Measurements from ENCODE around the gene CNTF. TPM values are rescaled to one million over a fixed set of nuclear protein-coding genes. Genes with fewer than 3 reads are reported as not detected.

CNTF gene
- polyA plus RNA-seq, 1 of the 3 experiments (the other 2 are of a cell fraction) = 0.87 TPM

- Histone ChIP-seq H3K4me3 (ENCODE audit: low read depth in 2 of 2, low read length in 1 of 2) (no peak overlapping the region), H3K4me1 (ENCODE audit: control insufficient read depth in 1 of 2, insufficient read depth in 2 of 2, low read depth in 1 of 2, low read length in 1 of 2) (no peaks in the 10 kb centered on the region), H3K9me2 (no peaks in the 10 kb centered on the region), H3K27ac (ENCODE audit: low read depth in 2 of 2, low read length in 1 of 2) (no peak overlapping the region), H4K20me1 (ENCODE audit: insufficient read depth) (no peaks in the 10 kb centered on the region), H3K79me2 (ENCODE audit: insufficient read depth) (no peaks in the 10 kb centered on the region), H3K27me3 (ENCODE audit: insufficient read depth) (0 out of 2 replicates have a peak, but pooled peaks cover 1% of the 10 kb centered on the region), H2AFZ (ENCODE audit: low read depth) (no peak overlapping the region), H3F3A (replicated peaks; ENCODE audit: insufficient read depth) (no peaks in the 10 kb centered on the region), H3K4me2 (no peak overlapping the region), H3K9me3 (no peaks in the 10 kb centered on the region), H3K36me3 (replicated peaks in 1 of 2; ENCODE audit: control insufficient read depth in 1 of 2, insufficient read depth in 2 of 2, low read length in 1 of 2) (no peaks in the 10 kb centered on the region), H3K9ac (no peak overlapping the region)
- ChIA-PET POLR2A (no interaction called here), CTCF (interaction anchor here (0.6 to 1.7 kb wide), 2 partner anchors 141 to 254 kb away, joined by 3 to 5 read pairs; no protein-coding TSS in a partner anchor)
- TF ChIP-seq ELF1 (IDR thresholded peaks at IDR 0.05) = no peak
- TF ChIP-seq SIN3A (IDR thresholded peaks at IDR 0.05; ENCODE audit: borderline replicate concordance, low read depth, low read length) = no peak
- TF ChIP-seq NRF1 (IDR thresholded peaks at IDR 0.05; ENCODE audit: low read depth, low read length) = no peak
- no peak for TF ChIP-seq FOSL2 (IDR thresholded peaks at IDR 0.05; ENCODE audit: borderline replicate concordance, low read depth)
- no peak for TF ChIP-seq MXI1 (IDR thresholded peaks at IDR 0.05; ENCODE audit: low read depth, low read length)
- no peak for TF ChIP-seq EZH2phosphoT487 (IDR thresholded peaks at IDR 0.05; ENCODE audit: borderline replicate concordance, low read depth)
- TF ChIP-seq GABPA (IDR thresholded peaks at IDR 0.05; ENCODE audit: low read depth) = no peak
- TF ChIP-seq GATA2 (CRISPR knock-in tag; IDR thresholded peaks at IDR 0.05) = no peak
- TF ChIP-seq RAD21 (IDR thresholded peaks at IDR 0.05; ENCODE audit: low read length) = no peak
- no peak for TF ChIP-seq CHD2 (IDR thresholded peaks at IDR 0.05; ENCODE audit: low read length, partially characterized antibody)
- TF ChIP-seq REST (IDR thresholded peaks at IDR 0.05; ENCODE audit: low read depth, low read length) = no peak
- no peak for TF ChIP-seq TAF1 (IDR thresholded peaks at IDR 0.05; ENCODE audit: borderline replicate concordance, low read depth, low read length)
- TF ChIP-seq TCF12 (IDR thresholded peaks at IDR 0.05) = no peak
- no peak for TF ChIP-seq TEAD4 (IDR thresholded peaks at IDR 0.05; ENCODE audit: borderline replicate concordance, insufficient read depth)
- no peak for TF ChIP-seq ZBTB33 (IDR thresholded peaks at IDR 0.05; ENCODE audit: borderline replicate concordance, low read depth)
- no peak for TF ChIP-seq FOXM1 (IDR thresholded peaks at IDR 0.05; ENCODE audit: low read depth)
- no peak for DNase-seq
- WGBS (ENCODE audit: low lambda C conversion rate) = 8% methylated on average over 1 of the region's 2 CpGs
Measured at GRCh38 chr11:58647141-58647699, 24.8 kb downstream of the CNTF start.

All from SK-N-SH (cell line).